ENCODE data around the gene DOCK11. TPM values are rescaled to one million over a fixed set of nuclear protein-coding genes. Genes with fewer than 3 reads are reported as not detected.

Gene DOCK11
- total and polyA plus RNA-seq, 2 of the 4 experiments (the other 2 are of a cell fraction): 3.9 to 13.1 TPM

- CTCF ChIA-PET: interaction anchor here (1.5 kb wide), 1 partner anchor 54 kb away, joined by 3 read pairs; no protein-coding TSS in a partner anchor
- H3K56ac ChIP-seq (ENCODE audit: extremely low read depth, insufficient read depth, low read length): no peak overlapping the region
- TF ChIP-seq SMC3 (IDR thresholded peaks at IDR 0.05; ENCODE audit: low read depth, low read length) (no peak), CHD1 (IDR thresholded peaks at IDR 0.05; ENCODE audit: low read depth, low read length) (no peak), CTCF (conservative IDR thresholded peaks at IDR 0.05; ENCODE audit: low read depth, low read length) (no peak), FOS (IDR thresholded peaks at IDR 0.05; ENCODE audit: low read depth, low read length) (no peak), RFX5 (IDR thresholded peaks at IDR 0.05; ENCODE audit: low read depth, low read length) (no peak), CEBPB (IDR thresholded peaks at IDR 0.05; ENCODE audit: low read depth, low read length) (no peak), RAD21 (IDR thresholded peaks at IDR 0.05; ENCODE audit: low read length) (no peak), POLR2A (IDR thresholded peaks at IDR 0.05; ENCODE audit: low read depth, low read length) (no peak)
- H3K79me1 ChIP-seq (ENCODE audit: low read depth in 1 of 2, low read length in 2 of 2): peaks cover 6 to 9% of the 10 kb centered on the region in 2 experiments; a peak in 3 of 4 replicates
- peak overlapping the region; percentile 85 for H2AFZ ChIP-seq (replicated peaks; ENCODE audit: low read length, poor library complexity)
- H2AK9ac ChIP-seq (replicated peaks; ENCODE audit: low read depth, low read length, poor library complexity): peak overlapping the region; percentile 66
- H2AK5ac ChIP-seq (ENCODE audit: low read depth, low read length): no peak overlapping the region
- WGBS, 2 experiments (ENCODE audit: extremely low coverage in 2 of 2, insufficient read length in 1 of 2): no CpG with 5 or more reads among the region's 13 CpGs
- H3K14ac ChIP-seq (replicated peaks; ENCODE audit: low read depth, low read length): peak overlapping the region; percentile 51
- dilution Hi-C loops (cut with HindIII; ENCODE audit: low sequenced_read_pairs, unreplicated experiment): no loop called here
- in situ Hi-C loops (cut with MboI; ENCODE audit: low sequenced_read_pairs): no loop called here
- no peak overlapping the region for H2BK20ac ChIP-seq (ENCODE audit: low read depth, low read length)
- DNase-seq (no peak), ATAC-seq (ENCODE audit: low read depth) (no peak)
- no peaks in the 10 kb centered on the region for H3K9me3 ChIP-seq (ENCODE audit: control insufficient read depth, insufficient read depth, low read length)
- H4K8ac ChIP-seq (ENCODE audit: low read depth in 2 of 2, low read length in 2 of 2): peak overlapping the region; percentile 19; a peak in 2 of 4 replicates
- H2BK5ac ChIP-seq (ENCODE audit: low read depth, low read length, poor library complexity, severe bottlenecking): no peak overlapping the region
- H2BK120ac ChIP-seq (ENCODE audit: low read depth, low read length): peak overlapping the region; percentile 38; the same call in 1 of the 2 replicates
- H3K4me3 ChIP-seq (ENCODE audit: insufficient read depth, low read depth, low read length): peak overlapping the region; percentile 78
- POLR2A ChIA-PET (ENCODE audit: unreplicated experiment): no interaction called here
- no peaks in the 10 kb centered on the region for H4K20me1 ChIP-seq (ENCODE audit: insufficient read depth, low read length)
- H3K27me3 ChIP-seq (ENCODE audit: control insufficient read depth, insufficient read depth, low read length): no peaks in the 10 kb centered on the region
- H3K4me2 ChIP-seq (ENCODE audit: low read depth, low read length): peak overlapping the region; percentile 89
- H3K9me1 ChIP-seq (ENCODE audit: insufficient read depth, low read length): no peaks in the 10 kb centered on the region
- peak overlapping the region; percentile 47 for H4K5ac ChIP-seq (ENCODE audit: low read depth, low read length)
- peaks cover 2% of the 10 kb centered on the region; the same call in 1 of the 2 replicates for H3K4me1 ChIP-seq (ENCODE audit: control insufficient read depth, insufficient read depth, low read length)
- no peak overlapping the region; the same call in 2 of the 3 replicates for H2BK15ac ChIP-seq (ENCODE audit: low read depth, low read length)
- intact Hi-C loops (cut with micrococcal nuclease): loop anchor here (5.0 kb wide), 1 partner anchor 81 kb away; no protein-coding TSS in a partner anchor
- H3K18ac ChIP-seq (ENCODE audit: low read depth, low read length): peak overlapping the region; percentile 1; the same call in 1 of the 2 replicates
- H4K91ac ChIP-seq (ENCODE audit: insufficient read depth, low read depth, low read length): peak overlapping the region; percentile 78
- H3K4ac ChIP-seq (ENCODE audit: low read depth, low read length): peak overlapping the region; percentile 60
- peak overlapping the region; percentile 58 for H3K9ac ChIP-seq (ENCODE audit: low read depth, low read length)
- peak overlapping the region; percentile 58 for H3K27ac ChIP-seq (ENCODE audit: insufficient read depth, low read length)
- H3K23ac ChIP-seq (ENCODE audit: low read depth, low read length): peak overlapping the region; percentile 67
- no peaks in the 10 kb centered on the region for H3K36me3 ChIP-seq (ENCODE audit: control insufficient read depth, insufficient read depth, low read length)
- no TSS peak for BruUV-seq (replicated peaks)
These were observed 1.1 kb downstream of the DOCK11 start for GRCh38 chrX:118496763-118497079.
